ENCODE data around the gene CFB.
"Not testable (repeated sequence)": the region's sequence is repeated elsewhere in the genome, so short reads cannot be mapped to it uniquely, and the experiment has no call there.

DNA sequence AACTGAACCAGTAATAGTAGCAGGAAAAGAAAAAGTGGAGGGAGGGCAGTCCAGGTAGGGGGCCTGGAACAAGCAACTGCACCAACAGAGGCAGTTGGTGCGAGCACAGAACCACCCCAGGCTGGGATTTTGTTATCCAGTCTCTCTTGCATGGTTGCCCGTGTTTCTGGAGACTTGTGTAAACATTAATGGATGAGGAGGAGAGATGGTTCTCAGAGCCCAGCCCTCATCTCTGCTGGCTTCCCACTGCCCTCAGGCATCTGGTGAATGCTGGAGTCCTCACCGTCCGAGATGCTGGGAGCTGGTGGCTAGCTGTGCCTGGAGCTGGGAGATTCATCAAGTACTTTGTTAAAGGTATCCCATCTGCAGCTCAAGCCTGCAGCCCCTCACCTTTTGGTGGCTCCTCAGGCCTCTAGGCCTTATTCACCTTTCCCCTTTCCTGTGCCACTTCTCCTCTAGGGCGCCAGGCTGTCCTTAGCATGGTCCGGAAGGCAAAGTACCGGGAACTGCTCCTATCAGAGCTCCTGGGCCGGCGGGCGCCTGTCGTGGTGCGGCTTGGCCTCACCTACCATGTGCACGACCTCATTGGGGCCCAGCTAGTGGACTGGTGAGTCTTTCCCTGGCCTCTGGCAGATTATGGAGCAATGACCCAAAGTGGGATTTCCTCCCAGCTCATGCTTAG, 34.4 kb downstream of the CFB start:
- TF ChIP-seq, protein P1, sequence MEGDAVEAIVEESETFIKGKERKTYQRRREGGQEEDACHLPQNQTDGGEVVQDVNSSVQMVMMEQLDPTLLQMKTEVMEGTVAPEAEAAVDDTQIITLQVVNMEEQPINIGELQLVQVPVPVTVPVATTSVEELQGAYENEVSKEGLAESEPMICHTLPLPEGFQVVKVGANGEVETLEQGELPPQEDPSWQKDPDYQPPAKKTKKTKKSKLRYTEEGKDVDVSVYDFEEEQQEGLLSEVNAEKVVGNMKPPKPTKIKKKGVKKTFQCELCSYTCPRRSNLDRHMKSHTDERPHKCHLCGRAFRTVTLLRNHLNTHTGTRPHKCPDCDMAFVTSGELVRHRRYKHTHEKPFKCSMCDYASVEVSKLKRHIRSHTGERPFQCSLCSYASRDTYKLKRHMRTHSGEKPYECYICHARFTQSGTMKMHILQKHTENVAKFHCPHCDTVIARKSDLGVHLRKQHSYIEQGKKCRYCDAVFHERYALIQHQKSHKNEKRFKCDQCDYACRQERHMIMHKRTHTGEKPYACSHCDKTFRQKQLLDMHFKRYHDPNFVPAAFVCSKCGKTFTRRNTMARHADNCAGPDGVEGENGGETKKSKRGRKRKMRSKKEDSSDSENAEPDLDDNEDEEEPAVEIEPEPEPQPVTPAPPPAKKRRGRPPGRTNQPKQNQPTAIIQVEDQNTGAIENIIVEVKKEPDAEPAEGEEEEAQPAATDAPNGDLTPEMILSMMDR (IDR thresholded peaks at IDR 0.05; ENCODE audit: insufficient read depth, low read length) = not testable (repeated sequence)
- not testable (repeated sequence) for TF ChIP-seq POLR2AphosphoS5 (IDR thresholded peaks at IDR 0.05; ENCODE audit: low read depth)

Measured in HL-60 (cell line).